ENCODE measurements around the gene LAMB4.

LAMB4 gene

GRCh38 chr7:108157606-108158335 lies 27.6 kb upstream of the LAMB4 start:
- Histone ChIP-seq H3K4me3 (ENCODE audit: low read depth in 1 of 2, low read length in 2 of 2) (no peak overlapping the region), H3K27me3 (ENCODE audit: control insufficient read depth in 1 of 2, insufficient read depth in 2 of 2, low read length in 2 of 2) (no peaks in the 10 kb centered on the region), H3K36me3 (ENCODE audit: control insufficient read depth in 1 of 2, insufficient read depth in 2 of 2, low read length in 2 of 2) (no peaks in the 10 kb centered on the region), H3K9ac (ENCODE audit: low read depth in 1 of 2, low read length in 2 of 2) (no peak overlapping the region), H3K27ac (ENCODE audit: low read depth, low read length) (no peak overlapping the region), H3K4me1 (ENCODE audit: control insufficient read depth in 1 of 2, insufficient read depth in 2 of 2, low read length in 2 of 2) (peaks cover 5 to 26% of the 10 kb centered on the region in 2 donors), H3K9me3 (ENCODE audit: control insufficient read depth in 1 of 2, low read length in 2 of 2) (no peaks in the 10 kb centered on the region)

GRCh38 chr7:108156897-108157605 lies 26.9 kb upstream of the LAMB4 start:
- Histone ChIP-seq H3K4me1 (ENCODE audit: control insufficient read depth in 1 of 2, insufficient read depth in 2 of 2, low read length in 2 of 2) (peaks cover 5 to 26% of the 10 kb centered on the region in 2 donors), H3K27ac (ENCODE audit: low read depth, low read length) (no peak overlapping the region), H3K9me3 (ENCODE audit: control insufficient read depth in 1 of 2, low read length in 2 of 2) (no peaks in the 10 kb centered on the region), H3K9ac (ENCODE audit: low read depth in 1 of 2, low read length in 2 of 2) (no peak overlapping the region), H3K4me3 (ENCODE audit: low read depth in 1 of 2, low read length in 2 of 2) (no peak overlapping the region), H3K36me3 (ENCODE audit: control insufficient read depth in 1 of 2, insufficient read depth in 2 of 2, low read length in 2 of 2) (no peaks in the 10 kb centered on the region), H3K27me3 (ENCODE audit: control insufficient read depth in 1 of 2, insufficient read depth in 2 of 2, low read length in 2 of 2) (no peaks in the 10 kb centered on the region)

- H3K4me1 ChIP-seq (ENCODE audit: control insufficient read depth in 1 of 2, insufficient read depth in 2 of 2, low read length in 2 of 2), result peaks cover under 1 to 4% of the 10 kb centered on the region in 2 donors
- no peak overlapping the region for H3K4me3 ChIP-seq (ENCODE audit: low read depth in 1 of 2, low read length in 2 of 2)
- no peaks in the 10 kb centered on the region for H3K36me3 ChIP-seq (ENCODE audit: control insufficient read depth in 1 of 2, insufficient read depth in 2 of 2, low read length in 2 of 2)
- no peaks in the 10 kb centered on the region for H3K27me3 ChIP-seq (ENCODE audit: control insufficient read depth in 1 of 2, insufficient read depth in 2 of 2, low read length in 2 of 2)
- H3K9ac ChIP-seq (ENCODE audit: low read depth in 1 of 2, low read length in 2 of 2), result no peak overlapping the region
- H3K9me3 ChIP-seq (ENCODE audit: control insufficient read depth in 1 of 2, low read length in 2 of 2), result no peaks in the 10 kb centered on the region
- H3K27ac ChIP-seq (ENCODE audit: low read depth, low read length), result no peak overlapping the region
Observed at GRCh38 chr7:108152198-108152597, 22.0 kb upstream of the LAMB4 start.

GRCh38 chr7:108149908-108150307 lies 19.7 kb upstream of the LAMB4 start:
- Histone ChIP-seq H3K27ac (ENCODE audit: low read depth, low read length) (no peak overlapping the region), H3K4me1 (ENCODE audit: control insufficient read depth in 1 of 2, insufficient read depth in 2 of 2, low read length in 2 of 2) (peaks cover 6 to 8% of the 10 kb centered on the region in 2 donors), H3K27me3 (ENCODE audit: control insufficient read depth in 1 of 2, insufficient read depth in 2 of 2, low read length in 2 of 2) (no peaks in the 10 kb centered on the region), H3K9me3 (ENCODE audit: control insufficient read depth in 1 of 2, low read length in 2 of 2) (no peaks in the 10 kb centered on the region), H3K9ac (ENCODE audit: low read depth in 1 of 2, low read length in 2 of 2) (no peak overlapping the region), H3K4me3 (ENCODE audit: low read depth in 1 of 2, low read length in 2 of 2) (no peak overlapping the region), H3K36me3 (ENCODE audit: control insufficient read depth in 1 of 2, insufficient read depth in 2 of 2, low read length in 2 of 2) (no peaks in the 10 kb centered on the region)

- Histone ChIP-seq H3K4me1 (ENCODE audit: control insufficient read depth in 1 of 2, insufficient read depth in 2 of 2, low read length in 2 of 2) (peaks cover 6 to 8% of the 10 kb centered on the region in 2 donors), H3K4me3 (ENCODE audit: low read depth in 1 of 2, low read length in 2 of 2) (no peak overlapping the region), H3K36me3 (ENCODE audit: control insufficient read depth in 1 of 2, insufficient read depth in 2 of 2, low read length in 2 of 2) (no peaks in the 10 kb centered on the region), H3K27ac (ENCODE audit: low read depth, low read length) (no peak overlapping the region), H3K9me3 (ENCODE audit: control insufficient read depth in 1 of 2, low read length in 2 of 2) (no peaks in the 10 kb centered on the region), H3K27me3 (ENCODE audit: control insufficient read depth in 1 of 2, insufficient read depth in 2 of 2, low read length in 2 of 2) (no peaks in the 10 kb centered on the region), H3K9ac (ENCODE audit: low read depth in 1 of 2, low read length in 2 of 2) (no peak overlapping the region)
Observed at GRCh38 chr7:108149119-108149518, 19.0 kb upstream of the LAMB4 start.

- H3K4me3 ChIP-seq (ENCODE audit: low read depth in 1 of 2, low read length in 2 of 2), result no peak overlapping the region
- H3K9me3 ChIP-seq (ENCODE audit: control insufficient read depth in 1 of 2, low read length in 2 of 2), result no peaks in the 10 kb centered on the region
- no peaks in the 10 kb centered on the region for H3K27me3 ChIP-seq (ENCODE audit: control insufficient read depth in 1 of 2, insufficient read depth in 2 of 2, low read length in 2 of 2)
- H3K27ac ChIP-seq (ENCODE audit: low read depth, low read length), result no peak overlapping the region
- no peak overlapping the region for H3K9ac ChIP-seq (ENCODE audit: low read depth in 1 of 2, low read length in 2 of 2)
- H3K36me3 ChIP-seq (ENCODE audit: control insufficient read depth in 1 of 2, insufficient read depth in 2 of 2, low read length in 2 of 2), result no peaks in the 10 kb centered on the region
- peaks cover 6 to 8% of the 10 kb centered on the region in 2 donors for H3K4me1 ChIP-seq (ENCODE audit: control insufficient read depth in 1 of 2, insufficient read depth in 2 of 2, low read length in 2 of 2)
Observed at GRCh38 chr7:108147031-108147563, 16.9 kb upstream of the LAMB4 start.

GRCh38 chr7:108146070-108146842 lies 16.1 kb upstream of the LAMB4 start:
- Histone ChIP-seq H3K4me1 (ENCODE audit: control insufficient read depth in 1 of 2, insufficient read depth in 2 of 2, low read length in 2 of 2) (peaks cover 6 to 8% of the 10 kb centered on the region in 2 donors), H3K27me3 (ENCODE audit: control insufficient read depth in 1 of 2, insufficient read depth in 2 of 2, low read length in 2 of 2) (no peaks in the 10 kb centered on the region), H3K9ac (ENCODE audit: low read depth in 1 of 2, low read length in 2 of 2) (no peak overlapping the region), H3K9me3 (ENCODE audit: control insufficient read depth in 1 of 2, low read length in 2 of 2) (no peaks in the 10 kb centered on the region), H3K27ac (ENCODE audit: low read depth, low read length) (no peak overlapping the region), H3K36me3 (ENCODE audit: control insufficient read depth in 1 of 2, insufficient read depth in 2 of 2, low read length in 2 of 2) (no peaks in the 10 kb centered on the region), H3K4me3 (ENCODE audit: low read depth in 1 of 2, low read length in 2 of 2) (peak overlapping the region; percentile 14 to 38)

- Histone ChIP-seq H3K27me3 (ENCODE audit: control insufficient read depth in 1 of 2, insufficient read depth in 2 of 2, low read length in 2 of 2) (no peaks in the 10 kb centered on the region), H3K36me3 (ENCODE audit: control insufficient read depth in 1 of 2, insufficient read depth in 2 of 2, low read length in 2 of 2) (no peaks in the 10 kb centered on the region), H3K9ac (ENCODE audit: low read depth in 1 of 2, low read length in 2 of 2) (no peak overlapping the region), H3K27ac (ENCODE audit: low read depth, low read length) (no peak overlapping the region), H3K4me3 (ENCODE audit: low read depth in 1 of 2, low read length in 2 of 2) (no peak overlapping the region), H3K9me3 (ENCODE audit: control insufficient read depth in 1 of 2, low read length in 2 of 2) (no peaks in the 10 kb centered on the region), H3K4me1 (ENCODE audit: control insufficient read depth in 1 of 2, insufficient read depth in 2 of 2, low read length in 2 of 2) (peaks cover 6 to 8% of the 10 kb centered on the region in 2 donors)
Observed at GRCh38 chr7:108145401-108145800, 15.2 kb upstream of the LAMB4 start.

GRCh38 chr7:108144931-108145330 lies 14.8 kb upstream of the LAMB4 start:
- no peak overlapping the region for H3K9ac ChIP-seq (ENCODE audit: low read depth in 1 of 2, low read length in 2 of 2)
- H3K4me1 ChIP-seq (ENCODE audit: control insufficient read depth in 1 of 2, insufficient read depth in 2 of 2, low read length in 2 of 2), result peaks cover 6 to 8% of the 10 kb centered on the region in 2 donors
- H3K9me3 ChIP-seq (ENCODE audit: control insufficient read depth in 1 of 2, low read length in 2 of 2), result no peaks in the 10 kb centered on the region
- no peak overlapping the region for H3K4me3 ChIP-seq (ENCODE audit: low read depth in 1 of 2, low read length in 2 of 2)
- no peaks in the 10 kb centered on the region for H3K27me3 ChIP-seq (ENCODE audit: control insufficient read depth in 1 of 2, insufficient read depth in 2 of 2, low read length in 2 of 2)
- H3K36me3 ChIP-seq (ENCODE audit: control insufficient read depth in 1 of 2, insufficient read depth in 2 of 2, low read length in 2 of 2), result no peaks in the 10 kb centered on the region
- no peak overlapping the region for H3K27ac ChIP-seq (ENCODE audit: low read depth, low read length)
